Measurements from ENCODE around the gene HEXB.

DNA sequence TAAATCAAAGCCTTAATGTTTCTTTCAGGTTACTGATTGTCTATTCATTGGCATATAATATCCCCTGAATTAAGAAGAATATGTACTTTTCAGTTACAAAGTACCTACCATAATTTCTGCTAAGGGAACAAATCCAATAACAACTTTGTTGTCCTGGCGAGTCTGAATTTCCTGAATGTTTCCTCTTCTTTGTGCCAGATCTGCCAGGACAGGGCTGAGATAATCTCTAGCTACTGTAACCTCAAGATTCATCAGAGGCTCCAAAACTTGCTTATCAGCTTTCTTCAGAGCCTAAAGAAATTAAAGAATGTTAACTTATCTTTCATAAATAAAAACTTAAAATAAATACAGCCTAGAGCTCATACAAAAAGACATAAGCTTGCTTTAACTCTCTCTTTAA lies 37.2 kb downstream of the HEXB start:
- TF ChIP-seq PPARA (CRISPR knock-in tag; IDR thresholded peaks at IDR 0.05; ENCODE audit: borderline replicate concordance) (no peak), GLIS3 (CRISPR knock-in tag; IDR thresholded peaks at IDR 0.05) (no peak), ZFP3 (CRISPR knock-in tag; IDR thresholded peaks at IDR 0.05) (no peak), CSDC2 (CRISPR knock-in tag; IDR thresholded peaks at IDR 0.05) (no peak), RARB (CRISPR knock-in tag; IDR thresholded peaks at IDR 0.05) (no peak), ZNF70 (CRISPR knock-in tag; IDR thresholded peaks at IDR 0.05) (no peak)
- TF ChIP-seq, protein P1, sequence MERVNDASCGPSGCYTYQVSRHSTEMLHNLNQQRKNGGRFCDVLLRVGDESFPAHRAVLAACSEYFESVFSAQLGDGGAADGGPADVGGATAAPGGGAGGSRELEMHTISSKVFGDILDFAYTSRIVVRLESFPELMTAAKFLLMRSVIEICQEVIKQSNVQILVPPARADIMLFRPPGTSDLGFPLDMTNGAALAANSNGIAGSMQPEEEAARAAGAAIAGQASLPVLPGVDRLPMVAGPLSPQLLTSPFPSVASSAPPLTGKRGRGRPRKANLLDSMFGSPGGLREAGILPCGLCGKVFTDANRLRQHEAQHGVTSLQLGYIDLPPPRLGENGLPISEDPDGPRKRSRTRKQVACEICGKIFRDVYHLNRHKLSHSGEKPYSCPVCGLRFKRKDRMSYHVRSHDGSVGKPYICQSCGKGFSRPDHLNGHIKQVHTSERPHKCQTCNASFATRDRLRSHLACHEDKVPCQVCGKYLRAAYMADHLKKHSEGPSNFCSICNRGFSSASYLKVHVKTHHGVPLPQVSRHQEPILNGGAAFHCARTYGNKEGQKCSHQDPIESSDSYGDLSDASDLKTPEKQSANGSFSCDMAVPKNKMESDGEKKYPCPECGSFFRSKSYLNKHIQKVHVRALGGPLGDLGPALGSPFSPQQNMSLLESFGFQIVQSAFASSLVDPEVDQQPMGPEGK (CRISPR knock-in tag; IDR thresholded peaks at IDR 0.05; ENCODE audit: borderline replicate concordance) = no peak
- TF ChIP-seq, protein P2, sequence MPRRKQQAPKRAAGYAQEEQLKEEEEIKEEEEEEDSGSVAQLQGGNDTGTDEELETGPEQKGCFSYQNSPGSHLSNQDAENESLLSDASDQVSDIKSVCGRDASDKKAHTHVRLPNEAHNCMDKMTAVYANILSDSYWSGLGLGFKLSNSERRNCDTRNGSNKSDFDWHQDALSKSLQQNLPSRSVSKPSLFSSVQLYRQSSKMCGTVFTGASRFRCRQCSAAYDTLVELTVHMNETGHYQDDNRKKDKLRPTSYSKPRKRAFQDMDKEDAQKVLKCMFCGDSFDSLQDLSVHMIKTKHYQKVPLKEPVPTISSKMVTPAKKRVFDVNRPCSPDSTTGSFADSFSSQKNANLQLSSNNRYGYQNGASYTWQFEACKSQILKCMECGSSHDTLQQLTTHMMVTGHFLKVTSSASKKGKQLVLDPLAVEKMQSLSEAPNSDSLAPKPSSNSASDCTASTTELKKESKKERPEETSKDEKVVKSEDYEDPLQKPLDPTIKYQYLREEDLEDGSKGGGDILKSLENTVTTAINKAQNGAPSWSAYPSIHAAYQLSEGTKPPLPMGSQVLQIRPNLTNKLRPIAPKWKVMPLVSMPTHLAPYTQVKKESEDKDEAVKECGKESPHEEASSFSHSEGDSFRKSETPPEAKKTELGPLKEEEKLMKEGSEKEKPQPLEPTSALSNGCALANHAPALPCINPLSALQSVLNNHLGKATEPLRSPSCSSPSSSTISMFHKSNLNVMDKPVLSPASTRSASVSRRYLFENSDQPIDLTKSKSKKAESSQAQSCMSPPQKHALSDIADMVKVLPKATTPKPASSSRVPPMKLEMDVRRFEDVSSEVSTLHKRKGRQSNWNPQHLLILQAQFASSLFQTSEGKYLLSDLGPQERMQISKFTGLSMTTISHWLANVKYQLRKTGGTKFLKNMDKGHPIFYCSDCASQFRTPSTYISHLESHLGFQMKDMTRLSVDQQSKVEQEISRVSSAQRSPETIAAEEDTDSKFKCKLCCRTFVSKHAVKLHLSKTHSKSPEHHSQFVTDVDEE (CRISPR knock-in tag; IDR thresholded peaks at IDR 0.05) = no peak
- TF ChIP-seq, protein P3, sequence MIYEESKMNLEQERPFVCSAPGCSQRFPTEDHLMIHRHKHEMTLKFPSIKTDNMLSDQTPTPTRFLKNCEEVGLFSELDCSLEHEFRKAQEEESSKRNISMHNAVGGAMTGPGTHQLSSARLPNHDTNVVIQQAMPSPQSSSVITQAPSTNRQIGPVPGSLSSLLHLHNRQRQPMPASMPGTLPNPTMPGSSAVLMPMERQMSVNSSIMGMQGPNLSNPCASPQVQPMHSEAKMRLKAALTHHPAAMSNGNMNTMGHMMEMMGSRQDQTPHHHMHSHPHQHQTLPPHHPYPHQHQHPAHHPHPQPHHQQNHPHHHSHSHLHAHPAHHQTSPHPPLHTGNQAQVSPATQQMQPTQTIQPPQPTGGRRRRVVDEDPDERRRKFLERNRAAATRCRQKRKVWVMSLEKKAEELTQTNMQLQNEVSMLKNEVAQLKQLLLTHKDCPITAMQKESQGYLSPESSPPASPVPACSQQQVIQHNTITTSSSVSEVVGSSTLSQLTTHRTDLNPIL (CRISPR knock-in tag; IDR thresholded peaks at IDR 0.05; ENCODE audit: low read depth) = no peak
- TF ChIP-seq, protein P4, sequence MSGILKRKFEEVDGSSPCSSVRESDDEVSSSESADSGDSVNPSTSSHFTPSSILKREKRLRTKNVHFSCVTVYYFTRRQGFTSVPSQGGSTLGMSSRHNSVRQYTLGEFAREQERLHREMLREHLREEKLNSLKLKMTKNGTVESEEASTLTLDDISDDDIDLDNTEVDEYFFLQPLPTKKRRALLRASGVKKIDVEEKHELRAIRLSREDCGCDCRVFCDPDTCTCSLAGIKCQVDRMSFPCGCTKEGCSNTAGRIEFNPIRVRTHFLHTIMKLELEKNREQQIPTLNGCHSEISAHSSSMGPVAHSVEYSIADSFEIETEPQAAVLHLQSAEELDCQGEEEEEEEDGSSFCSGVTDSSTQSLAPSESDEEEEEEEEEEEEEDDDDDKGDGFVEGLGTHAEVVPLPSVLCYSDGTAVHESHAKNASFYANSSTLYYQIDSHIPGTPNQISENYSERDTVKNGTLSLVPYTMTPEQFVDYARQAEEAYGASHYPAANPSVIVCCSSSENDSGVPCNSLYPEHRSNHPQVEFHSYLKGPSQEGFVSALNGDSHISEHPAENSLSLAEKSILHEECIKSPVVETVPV (CRISPR knock-in tag; IDR thresholded peaks at IDR 0.05) = no peak
